ENCODE results near the gene PYCARD.

DNA sequence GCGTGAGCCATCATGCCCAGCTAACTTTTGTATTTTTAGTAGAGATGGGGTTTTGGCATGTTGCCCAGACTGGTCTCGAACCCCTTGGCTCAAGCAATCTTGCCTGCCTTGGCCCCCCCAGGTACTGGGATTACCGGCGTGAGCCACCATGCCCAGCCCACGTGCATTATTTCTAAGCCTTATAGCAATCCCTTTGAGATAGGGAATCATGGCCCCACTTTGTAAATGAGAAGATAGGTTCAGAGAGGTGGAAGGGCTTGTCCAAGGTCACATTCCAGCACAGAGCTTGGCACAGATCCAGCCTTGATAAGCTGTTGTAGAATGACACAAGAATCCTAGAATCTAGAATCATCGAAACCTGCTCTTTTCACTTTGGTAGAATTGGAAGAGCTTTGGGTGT is 4.2 kb upstream of the PYCARD start:
- TF ChIP-seq ZNF384 (IDR thresholded peaks at IDR 0.05), result no peak
- TF ChIP-seq LEF1 (IDR thresholded peaks at IDR 0.05; ENCODE audit: borderline replicate concordance), result no peak
- TF ChIP-seq, protein P1, sequence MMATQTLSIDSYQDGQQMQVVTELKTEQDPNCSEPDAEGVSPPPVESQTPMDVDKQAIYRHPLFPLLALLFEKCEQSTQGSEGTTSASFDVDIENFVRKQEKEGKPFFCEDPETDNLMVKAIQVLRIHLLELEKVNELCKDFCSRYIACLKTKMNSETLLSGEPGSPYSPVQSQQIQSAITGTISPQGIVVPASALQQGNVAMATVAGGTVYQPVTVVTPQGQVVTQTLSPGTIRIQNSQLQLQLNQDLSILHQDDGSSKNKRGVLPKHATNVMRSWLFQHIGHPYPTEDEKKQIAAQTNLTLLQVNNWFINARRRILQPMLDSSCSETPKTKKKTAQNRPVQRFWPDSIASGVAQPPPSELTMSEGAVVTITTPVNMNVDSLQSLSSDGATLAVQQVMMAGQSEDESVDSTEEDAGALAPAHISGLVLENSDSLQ (IDR thresholded peaks at IDR 0.05), result no peak
- TF ChIP-seq FOXM1 (IDR thresholded peaks at IDR 0.05; ENCODE audit: borderline replicate concordance), result no peak
- no peak for TF ChIP-seq FOXK2 (IDR thresholded peaks at IDR 0.05)
- no peak for TF ChIP-seq SUZ12 (IDR thresholded peaks at IDR 0.05)
- TF ChIP-seq BHLHE40 (IDR thresholded peaks at IDR 0.05; ENCODE audit: borderline replicate concordance), result no peak
- no peak for TF ChIP-seq FOXA1 (IDR thresholded peaks at IDR 0.05)
